Osteoblast (primary cell): ENCODE measurements around the gene LRRC58. TPM values are rescaled to one million over a fixed set of nuclear protein-coding genes. Genes with fewer than 3 reads are reported as not detected.

Source experiments
- DNase-seq: peaks from one replicate; pipeline ENCODE4 v3.0.0; 2011; ENCODE audit warnings: low spot score, mixed read lengths; ENCODE audit not compliant: insufficient read length; ENCODE audit errors: missing footprints
- H2AFZ ChIP-seq: 2 replicates; pipeline ENCODE4 v1.6.0; 2011; ENCODE audit warnings: mild to moderate bottlenecking, low read length
- H3K27ac ChIP-seq: 2 replicates; pipeline ENCODE4 v1.5.1; 2011; ENCODE audit warnings: mild to moderate bottlenecking, low read depth, low read length, moderate library complexity
- H3K27me3 ChIP-seq: 2 replicates; pipeline ENCODE4 v1.6.0; 2012; ENCODE audit warnings: mild to moderate bottlenecking, control low read depth, inconsistent platforms, low read length, moderate library complexity; ENCODE audit not compliant: insufficient read depth
- H3K36me3 ChIP-seq: 2 replicates; pipeline ENCODE4 v1.5.1; 2011; ENCODE audit warnings: mild to moderate bottlenecking, low read length, control low read depth, moderate library complexity; ENCODE audit not compliant: insufficient read depth
- H3K4me1 ChIP-seq: 2 replicates; pipeline ENCODE4 v1.5.1; 2011; ENCODE audit warnings: mild to moderate bottlenecking, low read length, control low read depth, moderate library complexity; ENCODE audit not compliant: insufficient read depth
- H3K4me2 ChIP-seq: 2 replicates; pipeline ENCODE4 v1.6.0; 2011; ENCODE audit warnings: mild to moderate bottlenecking, low read length; ENCODE audit not compliant: insufficient read depth
- H3K4me3 ChIP-seq: fragments of 200-600 bp; sonication (generic); 3 replicates; pipeline ENCODE4 v1.5.1; 2012; ENCODE audit warnings: mild to moderate bottlenecking, low read length, inconsistent platforms; ENCODE audit not compliant: insufficient read depth
- H3K79me2 ChIP-seq: 2 replicates; pipeline ENCODE4 v1.6.0; 2012; ENCODE audit warnings: mild to moderate bottlenecking, low read length, control low read depth, inconsistent platforms; ENCODE audit not compliant: insufficient read depth
- H3K9me3 ChIP-seq: 2 replicates; pipeline ENCODE4 v1.5.1; 2011; ENCODE audit warnings: low read depth, low read length, control low read depth
- H4K20me1 ChIP-seq: 2 replicates; pipeline ENCODE4 v1.6.0; 2012; ENCODE audit warnings: mild to moderate bottlenecking, low read length, control low read depth; ENCODE audit not compliant: insufficient read depth
- total RNA-seq: library from RNA; depleted of rRNA; stranded (reverse); fragments of >200 nt; gene quantifications from 2 replicates; pipeline ENCODE4 v1.2.3, GENCODE V29; 2012
- TF ChIP-seq, protein P1 (sequence below): IDR thresholded peaks from 2 replicates; pipeline ENCODE4 v1.5.1; 2011; ENCODE audit warnings: mild to moderate bottlenecking, low read depth, low read length, moderate library complexity; ENCODE audit errors: extremely low read depth

LRRC58 gene
- total RNA-seq, 1 donor, result 49.9 TPM

DNA sequence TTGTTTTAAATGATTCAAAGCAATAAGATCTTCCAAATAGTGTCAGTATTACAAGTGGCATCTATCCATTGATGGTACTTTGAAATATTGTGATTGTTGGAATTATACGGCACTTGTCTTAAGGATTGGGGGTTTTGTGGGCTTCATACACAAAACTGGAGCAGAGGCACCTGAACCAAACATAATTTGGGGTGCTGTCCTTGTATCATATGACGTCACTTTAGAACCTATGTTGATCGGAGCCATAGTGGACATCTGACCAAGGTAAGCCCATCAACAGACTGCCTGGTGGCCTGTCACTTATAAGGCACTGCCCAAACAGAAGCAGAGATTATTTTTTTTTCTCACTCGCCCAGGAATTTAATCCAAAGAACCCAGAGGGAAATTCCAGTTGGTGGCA, 2.9 kb upstream of the LRRC58 start:
- Histone ChIP-seq H3K79me2 (peaks cover 18% of the 10 kb centered on the region), H3K36me3 (no peaks in the 10 kb centered on the region), H4K20me1 (peaks cover 10% of the 10 kb centered on the region), H3K9me3 (no peaks in the 10 kb centered on the region), H3K4me3 (no peak overlapping the region), H3K27ac (no peak overlapping the region), H3K27me3 (peaks cover 10% of the 10 kb centered on the region), H3K4me1 (peaks cover 24% of the 10 kb centered on the region), H2AFZ (no peak overlapping the region), H3K4me2 (no peak overlapping the region)
- DNase-seq, result no peak
- TF ChIP-seq, protein P1, sequence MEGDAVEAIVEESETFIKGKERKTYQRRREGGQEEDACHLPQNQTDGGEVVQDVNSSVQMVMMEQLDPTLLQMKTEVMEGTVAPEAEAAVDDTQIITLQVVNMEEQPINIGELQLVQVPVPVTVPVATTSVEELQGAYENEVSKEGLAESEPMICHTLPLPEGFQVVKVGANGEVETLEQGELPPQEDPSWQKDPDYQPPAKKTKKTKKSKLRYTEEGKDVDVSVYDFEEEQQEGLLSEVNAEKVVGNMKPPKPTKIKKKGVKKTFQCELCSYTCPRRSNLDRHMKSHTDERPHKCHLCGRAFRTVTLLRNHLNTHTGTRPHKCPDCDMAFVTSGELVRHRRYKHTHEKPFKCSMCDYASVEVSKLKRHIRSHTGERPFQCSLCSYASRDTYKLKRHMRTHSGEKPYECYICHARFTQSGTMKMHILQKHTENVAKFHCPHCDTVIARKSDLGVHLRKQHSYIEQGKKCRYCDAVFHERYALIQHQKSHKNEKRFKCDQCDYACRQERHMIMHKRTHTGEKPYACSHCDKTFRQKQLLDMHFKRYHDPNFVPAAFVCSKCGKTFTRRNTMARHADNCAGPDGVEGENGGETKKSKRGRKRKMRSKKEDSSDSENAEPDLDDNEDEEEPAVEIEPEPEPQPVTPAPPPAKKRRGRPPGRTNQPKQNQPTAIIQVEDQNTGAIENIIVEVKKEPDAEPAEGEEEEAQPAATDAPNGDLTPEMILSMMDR, result no peak

GRCh38 chr3:120350401-120350941, 1.3 kb upstream of the LRRC58 start:
- Histone ChIP-seq H3K4me3 (peak overlapping the region; percentile 90), H4K20me1 (peaks cover 18% of the 10 kb centered on the region), H3K4me1 (peaks cover 24% of the 10 kb centered on the region), H3K4me2 (peak overlapping the region; percentile 88), H2AFZ (no peak overlapping the region), H3K79me2 (peaks cover 34% of the 10 kb centered on the region), H3K36me3 (peaks cover 4% of the 10 kb centered on the region), H3K27me3 (no peaks in the 10 kb centered on the region), H3K9me3 (no peaks in the 10 kb centered on the region), H3K27ac (peak overlapping the region; percentile 82)
- TF ChIP-seq, protein P1, result no peak
- DNase-seq, result peak; percentile 81

GRCh38 chr3:120349855-120350125, 636 bp upstream of the LRRC58 start:
- DNase-seq, result no peak
- peak overlapping the region; percentile 82 for H3K27ac ChIP-seq
- peak overlapping the region; percentile 94 for H2AFZ ChIP-seq
- H3K9me3 ChIP-seq, result no peaks in the 10 kb centered on the region
- peak overlapping the region; percentile 88 for H3K4me2 ChIP-seq
- peaks cover 41% of the 10 kb centered on the region for H3K79me2 ChIP-seq
- peaks cover 25% of the 10 kb centered on the region for H4K20me1 ChIP-seq
- peaks cover 6% of the 10 kb centered on the region for H3K36me3 ChIP-seq
- no peaks in the 10 kb centered on the region for H3K27me3 ChIP-seq
- H3K4me1 ChIP-seq, result peaks cover 24% of the 10 kb centered on the region
- peak overlapping the region; percentile 90 for H3K4me3 ChIP-seq
- TF ChIP-seq, protein P1, result no peak

DNA sequence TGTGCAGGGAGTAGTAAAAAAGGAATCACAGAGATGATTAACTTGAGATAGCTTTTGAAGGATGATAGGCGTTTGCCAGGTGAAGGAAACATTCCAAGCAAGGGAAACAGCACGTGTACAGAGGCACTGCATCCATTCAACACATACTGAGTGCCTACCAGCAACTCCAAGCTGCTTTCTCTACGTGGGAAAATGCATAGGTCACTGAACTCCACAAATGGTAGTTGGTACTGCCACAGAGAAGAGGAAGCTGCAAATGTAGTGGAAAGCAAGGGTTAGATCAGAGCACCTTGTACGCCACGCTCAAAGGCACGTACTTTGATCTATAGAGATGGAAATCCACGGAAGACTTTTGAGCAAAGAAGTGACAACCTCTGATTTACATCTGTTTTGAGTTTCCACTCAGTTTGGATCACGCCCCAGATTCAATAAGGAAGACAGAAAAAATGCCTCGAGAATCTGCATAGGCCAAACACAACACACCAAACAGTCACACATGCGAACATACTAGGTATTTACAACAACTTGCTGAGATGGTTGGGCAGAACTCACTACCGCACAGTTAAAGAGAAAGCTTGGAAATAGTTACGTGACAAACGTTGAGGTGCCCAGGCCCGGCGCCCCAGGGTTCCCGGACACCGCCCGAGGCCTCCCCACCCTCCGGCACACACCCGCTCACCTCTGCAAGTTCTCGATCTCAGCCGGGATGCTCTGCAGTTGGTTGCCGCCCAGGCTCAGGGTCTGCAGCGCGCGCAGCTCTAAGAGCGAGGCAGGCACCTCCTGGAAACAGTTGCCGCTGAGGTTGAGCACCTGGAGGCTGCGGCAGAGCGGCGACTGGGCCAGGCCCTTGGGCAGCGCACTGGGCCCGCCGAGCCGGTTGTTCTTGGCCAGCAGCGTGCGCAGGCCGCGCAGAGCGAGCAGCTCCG, 826 bp downstream of the LRRC58 start:
- no peaks in the 10 kb centered on the region for H3K27me3 ChIP-seq
- H3K4me2 ChIP-seq, result peak overlapping the region; percentile 88
- H2AFZ ChIP-seq, result peak overlapping the region; percentile 69
- TF ChIP-seq, protein P1, result no peak
- peaks cover 6% of the 10 kb centered on the region for H3K36me3 ChIP-seq
- peaks cover 32% of the 10 kb centered on the region for H4K20me1 ChIP-seq
- H3K4me3 ChIP-seq, result peak overlapping the region; percentile 90
- peak overlapping the region; percentile 82 for H3K27ac ChIP-seq
- no peaks in the 10 kb centered on the region for H3K9me3 ChIP-seq
- peaks cover 28% of the 10 kb centered on the region for H3K4me1 ChIP-seq
- DNase-seq, result peak; percentile 84
- H3K79me2 ChIP-seq, result peaks cover 55% of the 10 kb centered on the region
